ENCODE data around the gene TBC1D22A.

TBC1D22A gene

DNA sequence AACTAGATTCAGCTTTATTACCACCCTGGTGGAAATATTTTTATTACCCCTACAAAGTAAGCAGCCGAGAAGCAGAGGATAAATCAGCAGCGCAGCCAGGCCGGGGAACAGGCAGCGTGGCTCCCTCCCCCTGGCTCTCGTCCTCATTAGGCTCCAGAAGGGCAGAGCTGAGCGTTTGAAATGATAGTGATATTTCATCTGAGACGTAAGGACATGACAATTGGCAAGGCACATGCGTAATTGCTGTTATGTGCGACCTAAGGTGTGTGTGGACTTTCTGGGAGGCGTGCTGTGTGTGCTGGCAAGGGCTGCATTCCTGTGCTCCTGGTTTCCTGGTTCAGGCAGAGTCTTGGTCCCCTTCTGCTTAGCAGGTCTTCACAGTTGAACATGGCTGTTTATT, 247.8 kb downstream of the TBC1D22A start:
- peaks cover 13% of the 10 kb centered on the region for H3K36me3 ChIP-seq (ENCODE audit: insufficient read depth, low read length)
- H3K9ac ChIP-seq (ENCODE audit: low read depth, low read length) = no peak overlapping the region
- no peaks in the 10 kb centered on the region for H3K4me1 ChIP-seq (ENCODE audit: control insufficient read depth, insufficient read depth, low read length)
- no peaks in the 10 kb centered on the region for H3K27me3 ChIP-seq (ENCODE audit: control insufficient read depth, insufficient read depth, low read length)
- no peak overlapping the region for H3K4me2 ChIP-seq (ENCODE audit: low read length)
- no peak overlapping the region for H3K4me3 ChIP-seq (ENCODE audit: low read length)
- no peaks in the 10 kb centered on the region for H3K9me3 ChIP-seq (replicated peaks; ENCODE audit: low read length)

GRCh38 chr22:47011131-47011858, 248.8 kb downstream of the TBC1D22A start:
- no peak overlapping the region for H3K4me2 ChIP-seq (ENCODE audit: low read length)
- H3K9ac ChIP-seq (ENCODE audit: low read depth, low read length) = no peak overlapping the region
- H3K27me3 ChIP-seq (ENCODE audit: control insufficient read depth, insufficient read depth, low read length) = no peaks in the 10 kb centered on the region
- H3K36me3 ChIP-seq (ENCODE audit: insufficient read depth, low read length) = peaks cover 13% of the 10 kb centered on the region
- no peaks in the 10 kb centered on the region for H3K9me3 ChIP-seq (replicated peaks; ENCODE audit: low read length)
- no peak overlapping the region for H3K4me3 ChIP-seq (ENCODE audit: low read length)
- H3K4me1 ChIP-seq (ENCODE audit: control insufficient read depth, insufficient read depth, low read length) = no peaks in the 10 kb centered on the region

GRCh38 chr22:47011859-47012258, 249.4 kb downstream of the TBC1D22A start:
- no peaks in the 10 kb centered on the region for H3K27me3 ChIP-seq (ENCODE audit: control insufficient read depth, insufficient read depth, low read length)
- no peak overlapping the region for H3K4me2 ChIP-seq (ENCODE audit: low read length)
- no peak overlapping the region for H3K4me3 ChIP-seq (ENCODE audit: low read length)
- no peak overlapping the region for H3K9ac ChIP-seq (ENCODE audit: low read depth, low read length)
- H3K4me1 ChIP-seq (ENCODE audit: control insufficient read depth, insufficient read depth, low read length) = no peaks in the 10 kb centered on the region
- no peaks in the 10 kb centered on the region for H3K9me3 ChIP-seq (replicated peaks; ENCODE audit: low read length)
- H3K36me3 ChIP-seq (ENCODE audit: insufficient read depth, low read length) = peaks cover 13% of the 10 kb centered on the region

GRCh38 chr22:47012589-47013370, 250.3 kb downstream of the TBC1D22A start:
- no peaks in the 10 kb centered on the region for H3K4me1 ChIP-seq (ENCODE audit: control insufficient read depth, insufficient read depth, low read length)
- H3K27me3 ChIP-seq (ENCODE audit: control insufficient read depth, insufficient read depth, low read length) = no peaks in the 10 kb centered on the region
- H3K4me3 ChIP-seq (ENCODE audit: low read length) = no peak overlapping the region
- no peaks in the 10 kb centered on the region for H3K9me3 ChIP-seq (replicated peaks; ENCODE audit: low read length)
- no peak overlapping the region for H3K9ac ChIP-seq (ENCODE audit: low read depth, low read length)
- H3K4me2 ChIP-seq (ENCODE audit: low read length) = no peak overlapping the region
- peaks cover 13% of the 10 kb centered on the region for H3K36me3 ChIP-seq (ENCODE audit: insufficient read depth, low read length)

DNA sequence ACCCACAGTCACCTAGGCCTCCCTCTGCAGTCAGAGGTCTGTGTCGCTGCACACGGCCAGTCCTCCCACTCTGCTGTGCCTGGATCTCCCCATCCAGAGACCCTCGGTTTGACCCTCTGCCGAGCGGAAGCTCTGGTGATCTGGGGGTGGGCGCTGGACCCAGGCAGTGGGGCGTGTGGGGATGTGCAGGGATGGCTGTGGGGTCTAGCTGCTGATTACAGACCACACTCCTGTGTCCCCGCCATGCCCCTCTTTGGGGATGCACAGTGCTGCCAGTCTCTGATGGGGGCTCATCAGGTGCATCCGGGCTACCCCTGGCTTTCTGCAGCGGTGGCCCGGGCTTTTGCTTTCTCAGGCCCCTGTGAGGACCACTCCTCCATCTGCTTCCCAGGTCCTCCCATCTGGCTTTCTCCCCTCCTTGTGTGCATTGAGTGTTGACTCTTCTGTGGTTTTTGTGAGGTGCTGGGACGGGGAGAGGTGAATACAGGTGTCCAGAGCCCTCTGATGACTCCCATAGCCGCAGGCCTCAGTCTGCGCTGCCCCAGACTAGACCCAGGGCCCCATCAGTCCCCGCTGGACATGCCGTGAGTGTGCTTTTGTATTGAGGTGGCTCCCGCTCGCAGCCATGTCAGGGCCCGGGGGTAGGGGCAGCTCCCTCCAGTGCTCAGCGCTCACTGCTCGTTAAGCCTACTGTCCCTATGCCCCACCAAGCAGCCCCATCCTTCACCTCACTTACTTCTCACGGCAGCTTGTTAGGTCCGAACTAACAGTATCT, 251.6 kb downstream of the TBC1D22A start:
- Histone ChIP-seq H3K4me2 (ENCODE audit: low read length) (no peak overlapping the region), H3K4me3 (ENCODE audit: low read length) (no peak overlapping the region), H3K36me3 (ENCODE audit: insufficient read depth, low read length) (peaks cover 7% of the 10 kb centered on the region), H3K4me1 (ENCODE audit: control insufficient read depth, insufficient read depth, low read length) (no peaks in the 10 kb centered on the region), H3K9ac (ENCODE audit: low read depth, low read length) (no peak overlapping the region), H3K9me3 (replicated peaks; ENCODE audit: low read length) (no peaks in the 10 kb centered on the region), H3K27me3 (ENCODE audit: control insufficient read depth, insufficient read depth, low read length) (no peaks in the 10 kb centered on the region)

DNA sequence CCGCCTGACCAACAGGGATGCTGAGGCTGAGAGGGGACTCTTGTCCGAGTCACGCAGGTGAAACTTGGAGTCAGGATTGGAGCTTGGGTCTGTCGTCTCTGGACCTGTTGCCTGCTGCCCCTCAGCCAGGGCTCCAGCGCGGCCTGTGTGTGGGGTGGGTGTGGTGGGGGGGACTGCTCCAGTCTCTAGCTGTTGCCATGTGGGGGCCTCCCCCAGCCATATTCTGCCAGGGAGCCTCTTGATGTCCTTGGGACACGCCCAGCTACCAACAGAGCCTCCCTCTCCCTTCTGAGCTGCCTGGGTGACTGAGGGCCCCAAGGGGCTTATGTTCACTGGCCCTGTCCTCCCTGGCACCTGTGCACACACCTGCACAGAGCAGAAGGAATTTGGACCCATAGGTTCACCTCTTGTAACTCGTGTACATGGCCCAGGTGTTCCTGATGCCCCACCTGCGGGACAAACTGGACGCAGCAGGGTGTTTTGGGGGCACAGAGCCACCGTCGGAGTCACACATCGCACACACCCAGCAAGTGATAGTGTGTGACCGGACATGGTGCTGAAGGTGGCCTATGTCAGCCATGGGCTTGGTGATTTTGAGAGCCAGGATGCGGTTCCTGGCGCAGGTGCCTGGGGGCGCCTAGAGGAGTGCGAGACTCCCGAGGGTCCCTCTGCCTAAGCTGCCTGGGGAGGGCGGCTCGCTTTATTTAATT, 252.3 kb downstream of the TBC1D22A start:
- no peak overlapping the region for H3K4me2 ChIP-seq (ENCODE audit: low read length)
- H3K9ac ChIP-seq (ENCODE audit: low read depth, low read length) = no peak overlapping the region
- H3K27me3 ChIP-seq (ENCODE audit: control insufficient read depth, insufficient read depth, low read length) = no peaks in the 10 kb centered on the region
- H3K4me3 ChIP-seq (ENCODE audit: low read length) = no peak overlapping the region
- no peaks in the 10 kb centered on the region for H3K4me1 ChIP-seq (ENCODE audit: control insufficient read depth, insufficient read depth, low read length)
- H3K9me3 ChIP-seq (replicated peaks; ENCODE audit: low read length) = no peaks in the 10 kb centered on the region
- H3K36me3 ChIP-seq (ENCODE audit: insufficient read depth, low read length) = no peaks in the 10 kb centered on the region

DNA sequence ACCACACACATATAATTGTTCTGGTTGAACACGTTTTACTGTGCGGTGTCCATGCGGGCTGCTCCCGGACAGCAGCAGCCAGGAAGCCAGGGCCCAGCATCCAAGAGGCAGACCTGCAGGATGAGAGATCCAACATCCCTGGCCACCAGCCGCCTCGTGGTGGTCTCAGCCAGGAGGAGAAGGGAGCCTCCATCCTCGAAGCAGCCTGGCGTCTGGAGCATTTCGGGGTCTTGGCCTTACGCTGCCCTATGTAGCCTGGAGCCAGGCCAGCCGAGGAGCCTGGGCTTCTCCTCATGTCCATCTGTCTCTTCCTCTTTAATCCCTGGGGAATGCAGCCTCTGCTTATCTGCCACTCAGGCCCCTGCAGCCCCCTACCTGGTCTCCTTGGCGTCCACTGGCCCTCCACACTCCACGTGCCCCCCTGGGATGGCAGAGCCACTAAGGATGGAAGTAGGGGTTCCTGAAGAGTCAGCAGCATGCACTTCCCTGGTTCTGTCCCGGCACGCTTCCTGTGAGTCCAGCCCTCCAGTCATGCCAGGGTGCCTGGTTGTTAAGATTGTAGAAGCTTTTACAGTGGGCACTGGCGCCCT, 253.2 kb downstream of the TBC1D22A start:
- Histone ChIP-seq H3K27me3 (ENCODE audit: control insufficient read depth, insufficient read depth, low read length) (no peaks in the 10 kb centered on the region), H3K36me3 (ENCODE audit: insufficient read depth, low read length) (no peaks in the 10 kb centered on the region), H3K4me1 (ENCODE audit: control insufficient read depth, insufficient read depth, low read length) (peaks cover 3% of the 10 kb centered on the region), H3K9me3 (replicated peaks; ENCODE audit: low read length) (no peaks in the 10 kb centered on the region), H3K4me3 (ENCODE audit: low read length) (no peak overlapping the region), H3K4me2 (ENCODE audit: low read length) (no peak overlapping the region), H3K9ac (ENCODE audit: low read depth, low read length) (no peak overlapping the region)

DNA sequence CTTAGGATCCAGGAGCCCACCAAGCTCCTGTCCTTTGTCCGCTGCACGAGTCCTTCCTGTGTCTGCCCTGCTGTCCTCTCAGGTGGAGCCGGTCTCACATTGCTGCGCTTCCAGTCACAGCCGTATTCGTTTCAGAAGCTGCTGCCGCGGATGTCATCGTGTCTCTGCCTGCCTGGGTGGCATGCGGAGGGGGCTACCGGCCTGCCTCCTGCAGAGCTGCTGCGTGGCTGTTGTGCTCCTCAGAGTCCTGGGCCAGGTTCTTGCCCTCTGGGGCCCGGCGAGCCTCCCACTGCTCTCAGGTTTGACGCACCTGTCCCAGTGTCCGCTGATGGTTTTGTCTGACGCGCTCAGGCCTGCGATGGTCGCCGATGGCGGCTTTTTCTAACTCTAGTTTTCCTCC, 254.2 kb downstream of the TBC1D22A start:
- peaks cover 3% of the 10 kb centered on the region for H3K4me1 ChIP-seq (ENCODE audit: control insufficient read depth, insufficient read depth, low read length)
- H3K36me3 ChIP-seq (ENCODE audit: insufficient read depth, low read length) = no peaks in the 10 kb centered on the region
- no peaks in the 10 kb centered on the region for H3K9me3 ChIP-seq (replicated peaks; ENCODE audit: low read length)
- H3K27me3 ChIP-seq (ENCODE audit: control insufficient read depth, insufficient read depth, low read length) = no peaks in the 10 kb centered on the region
- H3K4me3 ChIP-seq (ENCODE audit: low read length) = no peak overlapping the region
- no peak overlapping the region for H3K4me2 ChIP-seq (ENCODE audit: low read length)
- H3K9ac ChIP-seq (ENCODE audit: low read depth, low read length) = no peak overlapping the region

- no peak overlapping the region for H3K9ac ChIP-seq (ENCODE audit: low read depth, low read length)
- no peaks in the 10 kb centered on the region for H3K27me3 ChIP-seq (ENCODE audit: control insufficient read depth, insufficient read depth, low read length)
- no peak overlapping the region for H3K4me3 ChIP-seq (ENCODE audit: low read length)
- no peak overlapping the region for H3K4me2 ChIP-seq (ENCODE audit: low read length)
- H3K9me3 ChIP-seq (replicated peaks; ENCODE audit: low read length) = no peaks in the 10 kb centered on the region
- H3K36me3 ChIP-seq (ENCODE audit: insufficient read depth, low read length) = no peaks in the 10 kb centered on the region
- peaks cover 3% of the 10 kb centered on the region for H3K4me1 ChIP-seq (ENCODE audit: control insufficient read depth, insufficient read depth, low read length)
These were observed 254.8 kb downstream of the TBC1D22A start for GRCh38 chr22:47017245-47017644.

DNA sequence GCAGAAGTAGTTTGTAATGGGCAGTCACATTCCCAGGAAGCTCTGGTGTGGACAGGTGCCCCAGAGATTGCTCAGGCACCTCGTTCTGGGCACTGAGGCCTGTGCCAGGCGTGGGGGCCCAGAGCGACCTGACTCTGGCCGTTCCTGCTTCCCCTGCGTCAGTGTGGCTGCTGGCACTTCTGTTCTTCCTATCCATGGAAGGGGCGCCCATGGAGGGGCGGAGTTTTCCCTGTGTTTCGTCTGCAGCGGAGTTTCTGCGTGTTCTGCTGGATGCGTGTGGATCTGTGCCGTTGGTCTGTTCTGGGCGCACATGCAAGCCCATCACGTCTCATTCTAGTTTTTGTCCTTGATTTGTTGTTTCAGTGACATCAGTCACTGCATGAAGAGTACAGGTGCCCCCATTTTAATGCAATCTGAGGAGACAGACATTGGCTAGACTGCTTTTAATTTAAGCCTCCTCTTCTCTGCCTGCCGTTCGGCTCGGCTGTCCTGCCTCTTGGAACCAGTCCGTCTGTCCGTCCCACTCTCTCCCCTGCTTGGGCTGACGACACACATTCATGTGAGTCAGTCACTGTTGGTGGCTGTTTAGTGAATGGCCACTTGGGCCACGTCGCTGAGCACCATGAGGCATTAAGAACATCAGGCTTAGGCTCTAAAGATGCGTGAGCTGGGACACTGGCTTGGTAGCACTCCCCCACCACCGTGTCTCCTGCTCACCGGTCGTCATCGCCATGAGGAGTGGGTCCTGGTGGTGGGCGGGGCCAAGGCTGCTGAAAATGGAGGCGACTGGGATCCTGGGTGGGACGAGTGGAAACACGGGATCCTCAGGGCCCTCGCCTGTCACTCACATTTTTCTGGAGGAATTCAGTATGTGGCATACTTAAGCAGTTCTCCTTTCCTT, 255.8 kb downstream of the TBC1D22A start:
- no peak overlapping the region for H3K9ac ChIP-seq (ENCODE audit: low read depth, low read length)
- peaks cover 3% of the 10 kb centered on the region for H3K4me1 ChIP-seq (ENCODE audit: control insufficient read depth, insufficient read depth, low read length)
- H3K4me3 ChIP-seq (ENCODE audit: low read length) = no peak overlapping the region
- H3K27me3 ChIP-seq (ENCODE audit: control insufficient read depth, insufficient read depth, low read length) = no peaks in the 10 kb centered on the region
- no peak overlapping the region for H3K4me2 ChIP-seq (ENCODE audit: low read length)
- no peaks in the 10 kb centered on the region for H3K36me3 ChIP-seq (ENCODE audit: insufficient read depth, low read length)
- H3K9me3 ChIP-seq (replicated peaks; ENCODE audit: low read length) = no peaks in the 10 kb centered on the region
